ENCODE results near the gene POLH. TPM values are rescaled to one million over a fixed set of nuclear protein-coding genes. Genes with fewer than 3 reads are reported as not detected.

The POLH gene
- total RNA-seq, 1 donor from 2014 or later: 23.3 TPM

- H3K9me3 Mint-ChIP-seq: no peaks in the 10 kb centered on the region
- H3K27ac Mint-ChIP-seq: no peak overlapping the region
- DNase-seq (no peak), ATAC-seq (ENCODE audit: low read depth) (no peak)
- no peak for TF ChIP-seq CTCF (IDR thresholded peaks at IDR 0.05)
- intact Hi-C loops (cut with micrococcal nuclease): no loop called here
- no peaks in the 10 kb centered on the region for H3K27me3 Mint-ChIP-seq
- H3K4me1 Mint-ChIP-seq: peaks cover 5% of the 10 kb centered on the region
- no peak overlapping the region for H3K4me3 Mint-ChIP-seq
- peaks cover 54% of the 10 kb centered on the region for H3K36me3 Mint-ChIP-seq (ENCODE audit: low read depth)
- ChIA-PET CTCF (no interaction called here), POLR2A (interaction anchor here (1.6 kb wide), 1 partner anchor 16 kb away, joined by 4 read pairs; the partner anchor contains the start of gene GTPBP2)
These were observed 37.9 kb downstream of the POLH start for GRCh38 chr6:43613721-43614395.

DNA sequence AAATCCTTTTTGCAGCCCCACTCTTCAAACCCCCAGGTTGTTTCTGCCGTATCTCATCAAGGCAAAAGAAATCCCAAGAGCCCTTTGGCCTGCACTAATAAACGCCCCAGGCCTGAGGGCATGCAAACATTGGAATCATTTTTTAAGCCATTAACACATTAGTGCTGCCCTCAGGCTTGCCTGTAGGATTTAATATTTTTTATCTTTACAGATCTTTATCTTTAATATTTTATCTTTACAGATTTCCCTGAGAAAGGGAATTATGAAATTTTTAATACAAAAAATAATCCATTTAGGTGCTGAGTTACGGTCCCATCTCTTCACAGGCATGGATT lies 38.4 kb downstream of the POLH start:
- DNase-seq (no peak), ATAC-seq (ENCODE audit: low read depth) (no peak)
- H3K4me1 Mint-ChIP-seq: peaks cover under 1% of the 10 kb centered on the region
- no peak overlapping the region for H3K27ac Mint-ChIP-seq
- no peaks in the 10 kb centered on the region for H3K9me3 Mint-ChIP-seq
- no peak for TF ChIP-seq CTCF (IDR thresholded peaks at IDR 0.05)
- intact Hi-C loops (cut with micrococcal nuclease): no loop called here
- H3K4me3 Mint-ChIP-seq: no peak overlapping the region
- no peaks in the 10 kb centered on the region for H3K27me3 Mint-ChIP-seq
- CTCF ChIA-PET: no interaction called here
- H3K36me3 Mint-ChIP-seq (ENCODE audit: low read depth): peaks cover 53% of the 10 kb centered on the region
- POLR2A ChIA-PET: interaction anchor here (1.6 kb wide), 1 partner anchor 15 kb away, joined by 4 read pairs; the partner anchor contains the start of gene GTPBP2

DNA sequence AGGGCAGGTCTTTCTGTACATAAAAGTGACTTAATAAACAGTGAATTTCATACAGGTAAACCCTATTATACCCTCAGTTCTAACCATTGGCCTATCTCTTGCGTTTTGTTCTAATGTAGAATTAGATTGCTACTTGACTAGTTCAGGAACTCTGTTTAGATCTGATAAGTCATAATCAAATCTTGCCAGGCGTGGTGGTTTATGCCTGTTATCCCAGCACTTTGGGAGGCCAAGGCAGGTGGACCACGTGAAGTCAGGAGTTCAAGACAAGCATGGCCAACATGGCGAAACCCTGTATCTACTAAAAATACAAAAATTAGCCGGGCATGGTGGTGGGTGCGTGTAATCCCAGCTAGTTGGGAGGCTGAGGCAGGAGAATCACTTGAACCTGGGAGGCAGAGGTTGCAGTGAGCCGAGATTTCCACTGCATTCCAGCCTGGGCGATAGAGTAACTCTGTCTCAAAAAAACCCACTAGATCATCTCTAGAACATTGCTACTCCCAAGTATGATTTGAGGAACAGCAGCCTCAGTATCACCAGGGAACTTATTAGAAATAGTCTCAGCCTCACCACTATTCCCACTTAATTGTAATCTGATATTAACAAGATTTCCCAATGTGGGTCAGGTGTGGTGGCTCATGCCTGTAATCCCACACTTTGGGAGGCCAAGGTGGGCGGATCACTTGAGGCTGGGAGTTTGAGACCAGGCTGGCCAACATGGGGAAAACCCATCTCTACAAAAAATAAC lies 40.9 kb downstream of the POLH start:
- intact Hi-C loops (cut with micrococcal nuclease): no loop called here
- ATAC-seq (ENCODE audit: low read depth) (no peak), DNase-seq (no peak)
- no peak for TF ChIP-seq CTCF (IDR thresholded peaks at IDR 0.05)
- Mint-ChIP-seq H3K27me3 (no peaks in the 10 kb centered on the region), H3K4me1 (peaks cover 3% of the 10 kb centered on the region), H3K27ac (no peak overlapping the region), H3K36me3 (ENCODE audit: low read depth) (peaks cover 60% of the 10 kb centered on the region), H3K9me3 (no peaks in the 10 kb centered on the region), H3K4me3 (no peak overlapping the region)
- ChIA-PET CTCF (no interaction called here), POLR2A (interaction anchor here (1.5 kb wide), 1 partner anchor 10 kb away, joined by 4 read pairs; no protein-coding TSS in a partner anchor)

GRCh38 chr6:43621078-43621835 lies 45.3 kb downstream of the POLH start:
- POLR2A ChIA-PET: no interaction called here
- intact Hi-C loops (cut with micrococcal nuclease): loop anchor here (10.0 kb wide), 1 partner anchor 376 kb away; the partner anchor contains the start of gene TTBK1

More at GRCh38 chr6:43621078-43621835, 45.3 kb downstream of the POLH start:
- Mint-ChIP-seq H3K36me3 (ENCODE audit: low read depth) (peaks cover 77% of the 10 kb centered on the region), H3K4me1 (peaks cover 3% of the 10 kb centered on the region), H3K4me3 (no peak overlapping the region), H3K27ac (no peak overlapping the region), H3K27me3 (no peaks in the 10 kb centered on the region), H3K9me3 (no peaks in the 10 kb centered on the region)
- TF ChIP-seq CTCF (IDR thresholded peaks at IDR 0.05): no peak
- CTCF ChIA-PET: no interaction called here
- ATAC-seq (ENCODE audit: low read depth): no peak
- DNase-seq: no peak
